GM19023 (cell line): ENCODE results near the gene PLXNA4.

ENCODE experiments used
- ATAC-seq: cut with Tn5 transposase; IDR thresholded peaks from one replicate; pipeline ENCODE4 v1.9.1; 2021; ENCODE audit warnings: mild to moderate bottlenecking, moderate library complexity; ENCODE audit not compliant: unreplicated experiment

Gene PLXNA4

DNA sequence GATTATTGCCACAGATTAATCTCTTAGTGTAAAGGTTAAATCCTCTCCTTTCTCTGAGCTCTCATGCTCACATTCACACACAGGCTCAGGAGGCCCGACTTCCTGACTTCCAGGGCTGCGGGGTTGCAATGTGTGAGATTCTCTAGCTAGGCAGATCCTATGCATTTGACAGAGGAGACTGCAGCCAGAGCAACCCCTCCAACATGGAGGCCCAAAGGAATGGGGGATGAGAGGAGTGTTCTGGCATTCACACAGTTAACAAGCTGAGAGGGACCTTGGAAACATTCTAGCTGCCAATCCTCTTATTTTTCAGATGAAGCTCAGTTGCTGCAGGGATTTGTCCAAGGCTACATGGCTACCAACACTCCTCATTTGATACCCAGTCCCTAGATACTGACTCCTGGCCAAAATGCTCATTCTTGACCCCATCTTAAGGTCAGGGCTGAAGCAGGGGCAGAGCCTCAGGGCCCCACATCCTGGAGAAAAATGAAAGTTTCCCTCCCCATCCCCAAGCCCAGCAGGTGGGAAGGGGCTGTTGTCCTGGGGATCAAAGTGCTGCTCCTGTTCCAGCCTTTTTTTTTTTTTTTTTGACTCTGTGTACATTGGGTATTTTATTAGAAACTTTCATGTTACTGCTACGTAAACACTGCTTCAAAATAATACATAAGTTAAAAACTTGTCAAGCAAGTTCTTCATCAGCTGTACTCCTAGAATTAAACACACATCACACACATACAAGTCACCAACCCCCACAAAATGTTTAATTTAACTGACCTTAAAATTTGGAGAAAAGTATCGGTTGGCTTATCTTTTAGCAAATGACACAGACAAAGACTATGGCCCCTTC is 325.6 kb downstream of the PLXNA4 start:
- no peak for ATAC-seq

DNA sequence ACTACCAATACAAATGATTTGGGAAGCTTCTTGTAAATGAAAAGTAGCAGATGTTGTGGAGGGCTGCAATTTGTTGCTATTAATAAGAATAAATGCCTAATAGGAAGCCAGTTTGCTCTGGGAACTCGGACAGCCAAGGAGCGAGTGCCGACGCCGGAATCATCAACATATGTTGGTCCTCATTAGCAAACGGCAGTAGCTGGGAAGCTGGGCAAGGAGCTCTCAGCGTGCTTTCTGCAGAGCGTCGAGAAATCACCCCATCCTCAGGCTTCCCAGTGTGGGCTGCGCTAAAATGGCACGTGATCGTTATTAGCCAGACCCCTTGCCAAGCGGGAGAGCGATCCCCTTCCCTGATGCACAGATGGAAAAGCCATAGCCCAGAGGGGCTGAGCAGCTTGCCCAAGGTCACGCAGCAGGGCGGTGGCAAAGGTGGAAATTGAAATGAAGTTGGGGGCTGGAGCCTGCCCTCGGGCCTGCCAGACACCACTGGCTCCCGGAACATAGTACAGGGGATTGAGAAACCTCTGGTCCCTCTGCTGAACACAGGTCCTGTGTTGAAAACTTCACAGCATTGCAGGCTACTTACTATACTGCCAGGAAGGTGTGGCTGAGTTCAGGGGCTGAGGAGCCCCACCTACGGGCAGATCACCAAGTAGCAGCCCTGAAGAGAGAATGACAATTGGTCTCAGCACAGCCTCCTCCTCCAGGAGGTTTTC is 326.9 kb downstream of the PLXNA4 start:
- ATAC-seq: no peak

DNA sequence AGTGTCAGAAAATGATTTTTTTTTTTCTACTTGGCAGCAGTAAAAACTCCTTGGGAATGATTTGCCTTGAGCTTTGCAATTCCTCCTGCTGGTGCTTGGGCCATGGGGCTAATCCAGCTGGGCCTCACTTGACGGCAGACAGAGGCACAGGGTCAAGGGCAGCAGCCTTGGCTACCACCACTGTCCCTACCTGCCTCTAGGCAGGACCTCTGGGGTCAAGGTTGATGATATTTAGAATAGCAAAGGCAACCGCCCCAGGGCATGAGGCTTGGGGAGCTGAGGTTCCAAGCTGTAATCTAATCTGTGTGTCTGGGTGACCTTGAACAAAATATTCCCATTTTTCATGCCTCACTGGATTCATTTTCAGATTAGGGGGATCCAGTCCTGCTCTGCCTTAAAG is 327.4 kb downstream of the PLXNA4 start:
- no peak for ATAC-seq

DNA sequence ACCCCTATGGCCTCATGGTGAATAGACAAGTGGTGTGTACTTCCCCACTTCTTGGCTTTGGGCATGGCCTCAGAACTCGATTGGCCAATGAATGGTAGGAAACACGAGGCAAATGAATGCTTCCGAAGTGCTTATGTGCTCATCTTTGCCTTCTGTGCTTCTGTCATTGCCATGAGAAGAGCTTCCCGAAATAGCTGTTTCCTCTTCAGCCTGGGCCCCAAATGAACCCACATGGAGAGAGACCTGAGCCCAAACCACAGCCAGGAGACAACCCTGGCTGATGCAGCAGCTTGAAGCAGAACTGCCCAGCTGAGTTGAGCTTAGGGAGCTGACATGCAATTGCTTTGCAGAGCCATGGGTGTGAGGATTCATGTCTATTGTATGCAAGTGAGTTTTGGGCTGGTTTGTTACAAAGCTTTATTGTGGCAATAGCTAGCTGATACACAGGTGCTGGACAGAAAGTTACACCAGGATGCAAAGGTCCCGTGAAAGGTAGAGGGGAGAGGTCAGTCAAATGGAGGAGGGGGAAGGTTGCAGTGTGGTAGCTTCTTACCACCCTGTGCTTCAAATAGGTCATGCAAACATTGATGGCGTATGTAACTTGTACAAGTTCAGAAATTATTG is 328.2 kb downstream of the PLXNA4 start:
- no peak for ATAC-seq

DNA sequence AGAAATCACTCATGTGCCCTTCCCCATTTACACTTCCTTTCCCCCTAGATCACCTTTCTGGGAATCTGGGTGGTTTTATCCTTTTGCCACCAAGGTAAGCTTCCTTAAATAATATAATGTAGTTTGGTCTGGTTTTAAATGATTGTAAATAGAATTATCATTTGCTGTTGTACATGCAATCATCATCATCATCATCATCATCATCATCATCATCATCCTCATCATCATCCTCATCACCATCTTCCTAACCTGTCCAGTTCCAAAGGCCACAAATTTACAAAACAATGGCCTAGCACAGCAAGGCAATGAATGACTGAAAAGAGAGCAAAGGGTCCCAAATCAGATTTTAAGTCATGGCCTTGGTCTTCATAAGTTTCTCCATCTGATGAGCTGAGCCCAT is 329.7 kb downstream of the PLXNA4 start:
- no peak for ATAC-seq

DNA sequence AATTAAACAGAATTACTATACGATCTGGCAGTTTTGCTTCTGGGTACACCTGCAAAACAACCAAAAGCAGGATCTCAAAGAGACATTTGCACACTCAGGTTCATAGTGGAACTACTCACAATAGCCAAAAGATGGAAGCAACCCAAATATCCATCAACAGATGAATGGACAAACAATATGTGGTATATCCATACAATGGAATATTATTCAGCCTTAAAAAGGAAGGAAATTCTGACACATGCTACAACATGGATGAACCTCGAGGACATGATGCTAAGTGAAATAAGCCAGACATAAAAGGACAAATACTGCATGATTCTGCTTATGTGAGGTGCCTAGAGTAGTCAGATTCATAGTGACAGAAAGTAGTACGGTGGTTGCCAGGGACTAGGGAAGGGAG is 330.7 kb downstream of the PLXNA4 start:
- ATAC-seq: no peak

DNA sequence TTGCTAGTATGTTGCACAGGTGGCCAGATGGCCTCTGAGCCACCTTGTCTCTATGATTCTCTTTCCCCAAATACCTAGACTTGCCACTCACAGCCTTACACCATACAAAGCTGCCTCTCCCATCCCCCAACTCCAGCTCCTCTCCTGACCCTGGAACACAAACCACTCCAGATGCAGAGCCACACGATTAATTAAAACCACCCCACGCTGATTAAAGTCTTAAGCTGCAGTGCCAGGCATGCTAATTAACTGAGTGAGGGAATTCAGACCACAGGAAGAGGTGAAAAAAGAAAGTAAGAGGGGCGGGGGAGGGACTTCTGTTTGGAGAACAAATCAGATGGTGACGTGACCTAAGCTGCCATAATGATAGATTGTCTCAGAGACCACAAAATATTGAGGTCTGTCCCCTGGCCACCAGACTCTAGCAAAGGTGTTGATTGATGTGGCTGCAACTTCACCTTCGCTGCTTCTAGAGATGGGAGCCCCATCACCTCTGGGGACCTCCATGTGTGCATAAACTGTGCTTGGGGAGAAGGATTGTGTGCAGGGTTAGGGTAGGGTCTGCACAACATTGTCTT is 331.3 kb downstream of the PLXNA4 start:
- ATAC-seq: no peak

DNA sequence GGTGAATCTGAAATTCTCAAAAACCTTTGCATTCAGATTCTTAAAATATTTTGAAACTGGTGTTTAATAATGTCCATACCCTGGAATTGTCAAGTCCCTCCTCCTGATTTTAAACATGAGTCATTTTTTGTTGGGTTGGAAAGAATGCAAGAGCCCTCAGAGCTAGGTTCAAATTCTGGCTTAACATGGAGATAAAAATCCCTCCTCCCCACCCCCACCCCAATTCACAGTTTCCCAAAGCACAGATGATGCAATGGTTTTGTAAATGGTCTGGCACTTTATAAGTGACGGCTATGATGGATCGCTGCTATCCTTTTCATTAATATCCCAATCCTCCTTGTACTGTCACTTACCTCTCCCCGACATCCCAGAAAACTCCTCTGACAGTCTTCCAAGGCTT is 332.8 kb downstream of the PLXNA4 start:
- no peak for ATAC-seq

DNA sequence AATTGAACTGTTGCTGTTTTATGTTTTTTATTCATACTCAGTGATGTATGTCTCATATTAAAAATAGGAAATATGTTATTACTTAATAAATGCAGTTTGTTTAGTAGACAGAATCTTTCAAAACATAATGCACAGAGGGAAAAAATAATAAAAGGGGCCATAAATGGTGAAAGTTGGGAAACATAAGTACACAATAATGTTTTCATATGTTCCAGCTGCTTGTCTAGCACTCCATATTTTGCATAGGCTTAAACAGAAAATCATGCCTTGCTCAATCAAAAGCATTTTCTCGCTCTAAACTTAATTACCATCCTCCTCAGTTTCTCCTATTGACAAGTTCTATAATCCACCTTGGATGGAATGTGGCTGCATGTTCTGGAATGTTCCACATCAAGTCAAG is 333.2 kb downstream of the PLXNA4 start:
- ATAC-seq: no peak

DNA sequence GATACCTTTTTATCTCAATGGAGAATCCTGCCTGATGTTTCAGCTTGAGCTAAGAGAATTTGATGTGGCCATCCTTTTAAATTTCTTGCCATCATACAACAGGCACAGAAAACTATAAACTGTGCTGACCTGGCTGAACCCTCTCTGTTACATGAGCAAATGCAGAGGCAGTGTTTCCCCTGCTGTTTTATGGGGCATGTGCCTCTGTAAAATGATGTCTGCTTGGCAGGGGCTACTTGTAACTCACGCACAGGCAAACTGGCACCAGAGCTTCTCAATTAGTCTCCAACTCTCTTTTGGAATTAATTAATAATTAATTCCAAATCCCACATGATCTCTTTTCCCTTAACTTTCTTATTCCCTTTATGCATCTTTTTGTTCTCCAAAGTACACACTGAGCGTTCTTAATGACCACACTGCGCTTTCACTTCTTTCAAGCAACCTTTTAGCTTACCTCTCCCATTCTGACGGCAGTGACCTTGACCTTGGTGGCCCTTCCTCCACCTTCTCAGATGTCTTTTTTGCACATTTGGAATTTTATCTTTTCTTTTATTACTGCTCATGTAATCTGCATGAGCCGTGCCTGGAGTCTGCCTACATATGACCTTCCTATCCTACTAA is 334.0 kb downstream of the PLXNA4 start:
- no peak for ATAC-seq

DNA sequence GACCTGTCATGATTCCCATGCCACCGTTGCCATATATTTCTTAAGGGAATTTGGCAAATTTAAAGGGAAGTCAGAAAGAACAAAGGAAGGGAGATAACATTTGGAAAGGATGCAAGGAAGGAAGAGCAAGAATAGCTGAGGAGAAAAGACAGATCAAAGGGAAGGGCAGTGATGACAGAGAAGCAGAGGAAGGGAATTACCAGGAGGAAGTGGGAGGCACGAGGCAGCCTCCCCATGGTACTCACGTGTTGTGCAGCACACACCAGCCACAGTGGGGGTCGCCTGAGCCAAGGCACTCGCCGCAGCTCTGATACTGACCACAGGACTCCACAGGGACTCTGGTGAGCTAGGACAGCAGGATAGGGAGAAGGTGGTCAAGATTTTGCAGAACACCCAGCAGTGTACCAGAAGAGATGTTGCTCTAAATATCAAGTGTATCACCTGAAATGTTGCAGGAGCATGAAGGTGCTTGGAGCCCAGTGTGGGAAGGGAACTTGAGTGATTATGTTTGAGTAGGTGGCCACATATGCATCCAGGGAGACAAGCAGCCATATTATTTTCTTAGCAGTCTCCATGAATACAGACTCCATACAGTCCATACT is 335.3 kb downstream of the PLXNA4 start:
- no peak for ATAC-seq

DNA sequence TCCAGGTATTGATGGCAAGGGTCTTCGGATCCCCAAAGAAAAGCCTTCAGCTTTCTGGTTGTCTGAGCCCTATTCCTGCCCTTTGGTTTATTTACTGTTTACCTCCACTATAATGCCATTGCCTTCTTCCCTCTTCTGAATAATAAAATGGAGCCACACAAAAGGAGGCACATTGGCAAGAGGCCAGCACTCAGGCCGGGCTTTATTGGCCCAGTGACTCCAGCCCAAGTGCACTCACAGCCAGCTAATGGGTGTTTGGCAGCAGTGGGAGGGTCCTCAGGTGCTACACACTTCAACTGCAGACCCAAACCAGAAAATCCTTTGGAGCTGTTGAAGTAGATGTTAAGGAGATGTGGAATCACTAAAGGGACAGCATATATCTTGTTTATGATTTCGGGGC is 336.0 kb downstream of the PLXNA4 start:
- no peak for ATAC-seq

DNA sequence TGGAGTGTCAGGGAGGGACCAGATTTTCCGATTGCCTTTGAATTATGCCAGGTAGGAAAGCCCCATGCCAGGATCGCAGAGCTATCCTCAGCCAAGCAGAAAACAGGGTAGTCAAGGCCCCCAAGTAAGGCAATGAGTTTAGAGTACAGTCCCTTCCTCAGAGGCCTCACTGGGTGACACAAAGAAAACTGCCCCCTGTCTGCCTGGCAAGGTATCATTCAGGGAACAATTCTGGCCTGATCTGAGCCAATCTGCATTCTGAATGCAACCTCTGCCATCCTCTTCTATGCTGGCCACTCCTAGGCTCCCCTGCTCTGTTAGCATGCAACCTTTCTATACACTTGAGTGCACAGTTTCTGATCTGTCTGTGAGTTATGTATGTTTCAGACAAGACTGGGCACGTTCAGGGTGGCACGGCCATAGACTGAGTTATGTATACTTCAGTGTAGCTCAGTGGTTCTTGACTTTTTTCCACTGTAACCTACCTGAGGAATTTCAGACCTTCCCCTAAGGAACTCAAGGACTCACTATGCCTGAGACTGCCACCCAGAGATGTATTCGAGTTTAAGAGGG is 336.8 kb downstream of the PLXNA4 start:
- no peak for ATAC-seq

DNA sequence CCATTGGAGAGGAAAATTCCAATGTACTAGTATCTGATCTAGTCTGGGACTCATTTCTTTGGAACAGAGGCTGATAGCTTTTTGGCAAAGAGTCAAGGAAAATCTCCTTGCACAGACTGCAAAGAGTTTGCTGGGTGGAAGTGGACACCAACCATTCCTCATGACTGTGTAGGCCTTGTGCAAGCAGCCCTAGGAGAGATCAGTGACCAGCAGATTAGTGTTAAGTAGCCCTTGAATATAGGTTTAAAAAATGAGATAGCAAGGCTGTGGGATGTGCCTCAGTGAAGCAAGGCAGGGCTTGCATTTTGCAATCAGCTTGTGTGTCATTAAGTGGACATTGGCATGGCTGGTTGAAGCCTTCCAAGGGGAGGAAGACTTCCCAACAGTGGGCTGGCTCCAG is 341.6 kb downstream of the PLXNA4 start:
- ATAC-seq: no peak

DNA sequence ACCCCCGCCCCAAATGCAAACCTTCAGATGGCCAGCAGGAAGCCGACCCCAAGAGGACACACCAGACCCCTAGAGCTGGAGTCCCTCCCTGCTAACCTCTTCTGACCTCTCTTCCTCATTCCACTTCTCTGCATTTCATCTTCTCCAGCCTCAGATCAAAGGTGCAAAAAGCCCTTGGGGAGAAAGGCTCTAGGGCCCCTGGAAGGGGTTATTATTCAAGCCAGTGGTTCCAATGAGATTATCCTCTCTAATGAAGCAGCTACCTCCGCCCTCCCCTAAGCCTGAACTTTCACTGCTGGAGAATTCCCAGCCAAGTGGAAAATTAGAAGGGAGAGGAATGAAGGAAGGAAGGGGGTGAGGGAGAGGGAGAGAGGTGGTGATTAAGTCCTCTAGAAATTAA is 343.9 kb downstream of the PLXNA4 start:
- ATAC-seq: no peak

DNA sequence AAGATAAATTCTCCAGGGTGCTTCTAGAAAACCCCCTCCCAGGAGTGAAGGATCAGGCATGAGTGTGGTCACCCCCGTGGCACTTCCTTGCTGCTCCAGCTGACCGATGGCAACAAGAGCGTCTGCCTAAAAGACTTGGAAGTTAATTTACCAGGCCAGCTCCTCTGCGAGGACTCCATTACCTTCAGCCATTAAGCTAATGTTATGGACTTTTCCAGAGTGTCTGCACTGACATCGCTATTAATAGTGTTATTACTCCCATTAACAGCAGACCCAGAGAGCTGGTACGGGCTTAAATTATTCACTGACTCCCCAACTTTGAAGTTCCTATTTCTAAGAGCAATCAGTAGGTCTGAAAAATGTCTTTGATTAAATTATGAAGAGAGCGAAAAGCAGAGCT is 345.8 kb downstream of the PLXNA4 start:
- ATAC-seq: no peak

DNA sequence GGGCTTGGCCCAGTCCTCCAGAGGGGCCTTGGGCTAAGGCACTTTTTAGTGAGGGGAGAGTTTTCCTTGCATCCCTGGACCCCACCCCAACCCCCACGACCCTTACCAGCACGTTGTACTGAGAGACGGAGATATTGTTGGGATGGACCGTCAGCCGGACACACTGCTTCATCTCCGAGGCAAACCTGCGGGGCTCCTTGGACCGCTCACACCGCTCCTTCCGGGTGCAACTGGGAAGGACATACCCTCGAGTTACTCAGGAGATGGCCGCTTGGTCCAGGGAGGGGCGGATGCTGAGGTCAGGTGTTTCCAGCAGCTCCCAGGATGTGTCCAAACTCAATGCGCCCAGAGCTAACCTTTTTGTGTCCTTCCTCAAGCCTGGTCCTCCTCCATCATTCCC is 348.0 kb downstream of the PLXNA4 start:
- no peak for ATAC-seq

DNA sequence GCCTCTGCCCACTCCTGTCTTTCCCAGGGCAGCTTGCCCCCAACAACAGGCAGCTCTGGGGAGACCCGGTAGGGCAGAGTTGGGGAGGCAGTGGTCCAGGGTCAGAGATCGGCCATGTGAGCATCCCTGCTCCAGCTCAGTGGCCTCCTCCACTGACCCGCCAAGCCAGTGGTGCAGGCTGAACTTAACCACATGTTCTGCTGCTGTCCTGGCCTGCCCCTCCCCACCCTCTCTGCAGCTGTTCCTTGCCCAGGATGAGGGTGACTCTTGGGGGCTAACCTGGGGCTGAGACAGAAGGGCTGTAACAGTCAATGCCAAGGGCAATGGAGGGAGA is 349.3 kb downstream of the PLXNA4 start:
- ATAC-seq: no peak

DNA sequence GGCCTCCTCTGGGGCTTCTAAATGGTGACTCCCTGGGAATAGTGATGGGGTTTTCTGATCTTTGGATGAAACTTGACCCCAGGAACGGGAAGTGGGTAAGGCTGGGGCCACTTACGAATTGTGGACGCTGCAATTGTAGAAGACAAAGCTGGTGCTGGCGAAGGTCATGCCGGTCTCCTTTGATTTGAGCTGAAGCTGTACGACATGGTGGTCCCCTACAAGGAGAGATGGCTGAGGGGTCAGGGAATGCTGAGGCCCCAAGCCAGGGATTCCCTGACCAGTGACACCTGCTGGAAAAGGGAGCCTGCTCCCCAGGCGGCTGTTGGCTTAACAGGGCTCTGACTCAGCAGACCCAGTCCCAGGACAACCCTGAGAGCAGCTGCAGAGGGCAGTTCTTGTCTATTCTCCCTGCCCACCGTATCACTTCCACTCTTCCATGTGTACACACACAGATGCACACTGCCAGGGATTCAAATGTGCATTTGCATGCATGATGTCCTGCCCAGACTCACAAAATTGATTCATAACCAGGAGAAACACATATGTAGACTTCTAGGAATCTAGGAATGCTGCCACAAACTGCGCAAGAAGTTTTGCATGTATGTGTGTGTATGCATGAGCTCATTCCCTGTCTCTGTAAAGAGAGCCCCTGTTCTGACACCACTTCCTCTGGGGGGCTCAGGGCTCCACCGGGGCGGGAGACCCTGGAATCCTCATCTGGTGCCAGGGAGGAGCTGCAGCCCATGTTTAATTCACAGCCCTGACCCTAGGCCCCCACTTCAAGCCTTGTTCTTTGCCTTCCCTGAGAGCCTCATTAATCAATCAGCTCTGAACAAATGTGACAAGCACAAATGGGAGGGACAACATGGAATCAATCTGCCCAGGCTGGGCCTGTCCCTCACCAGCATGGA is 350.0 kb downstream of the PLXNA4 start:
- no peak for ATAC-seq
